Loucy (cell line): ENCODE data around the gene CDH26.

Experiments
- H2AFZ ChIP-seq: fragments of 200-600 bp; sonication (generic); 2 replicates; pipeline ENCODE4 v1.6.0; 2016; ENCODE audit warnings: antibody characterized with exemption, mild to moderate bottlenecking, low read length, moderate library complexity
- H3F3A ChIP-seq: fragments of 200-600 bp; 2 replicates; pipeline ENCODE4 v1.6.0; 2016; ENCODE audit warnings: antibody characterized with exemption, low read depth, mild to moderate bottlenecking
- H3K27me3 ChIP-seq: fragments of 200-600 bp; sonication (generic); 2 replicates; pipeline ENCODE4 v1.6.1; 2014; ENCODE audit warnings: low read length, mild to moderate bottlenecking; ENCODE audit not compliant: insufficient read depth, poor library complexity, severe bottlenecking
- H3K36me3 ChIP-seq: fragments of 200-600 bp; sonication (generic); 2 replicates; pipeline ENCODE4 v1.6.1; 2016; ENCODE audit warnings: low read length; ENCODE audit not compliant: insufficient read depth
- H3K4me1 ChIP-seq: fragments of 200-600 bp; sonication (generic); 2 replicates; pipeline ENCODE4 v1.5.1; 2014; ENCODE audit warnings: low read length, mild to moderate bottlenecking; ENCODE audit not compliant: insufficient read depth, poor library complexity, severe bottlenecking
- H3K4me2 ChIP-seq: fragments of 200-600 bp; sonication (generic); 2 replicates; pipeline ENCODE4 v1.6.0; 2014; ENCODE audit warnings: antibody characterized with exemption, low read length, low read depth, mild to moderate bottlenecking; ENCODE audit not compliant: poor library complexity, severe bottlenecking
- H3K4me3 ChIP-seq: fragments of 200-600 bp; sonication (generic); 2 replicates; pipeline ENCODE4 v1.5.1; 2014; ENCODE audit warnings: low read length, mild to moderate bottlenecking, mixed read lengths; ENCODE audit not compliant: poor library complexity, severe bottlenecking
- H3K79me2 ChIP-seq: fragments of 200-600 bp; sonication (generic); 2 replicates; pipeline ENCODE4 v1.6.1; 2014; ENCODE audit warnings: low read length; ENCODE audit not compliant: insufficient read depth
- H3K9ac ChIP-seq: fragments of 200-600 bp; sonication (generic); 2 replicates; pipeline ENCODE4 v1.6.0; 2014; ENCODE audit warnings: mild to moderate bottlenecking, low read depth, low read length, moderate library complexity; ENCODE audit not compliant: poor library complexity, severe bottlenecking
- H3K9me2 ChIP-seq: fragments of 200-600 bp; sonication (generic); replicated peaks from 2 replicates; pipeline ENCODE4 v1.6.1; 2016; ENCODE audit warnings: low read depth, low read length, mixed read lengths
- H3K9me3 ChIP-seq: fragments of 200-600 bp; sonication (generic); 2 replicates; pipeline ENCODE4 v1.6.1; 2014; ENCODE audit warnings: mild to moderate bottlenecking, antibody characterized with exemption, low read length, low read depth; ENCODE audit not compliant: insufficient read depth
- H4K20me1 ChIP-seq: fragments of 200-600 bp; sonication (generic); 2 replicates; pipeline ENCODE4 v1.6.0; 2014; ENCODE audit warnings: antibody characterized with exemption, low read length, mild to moderate bottlenecking; ENCODE audit not compliant: insufficient read depth, poor library complexity, severe bottlenecking
- EZH2phosphoT487 ChIP-seq: fragments of 200-600 bp; IDR thresholded peaks from 2 replicates; pipeline ENCODE4 v1.6.1; 2018; ENCODE audit warnings: antibody characterized with exemption, mild to moderate bottlenecking, moderate library complexity, borderline replicate concordance
- TF ChIP-seq, protein P1 (sequence below): fragments of 200-600 bp; sonication (generic); conservative IDR thresholded peaks from 2 replicates; pipeline ENCODE4 v1.5.1; 2014; ENCODE audit warnings: mild to moderate bottlenecking, antibody characterized with exemption, low read length

The CDH26 gene

GRCh38 chr20:59939879-59940128 is 18.4 kb upstream of the CDH26 start:
- no peaks in the 10 kb centered on the region for H3K9me2 ChIP-seq
- 0 out of 2 replicates have a peak, but pooled peaks cover 2% of the 10 kb centered on the region for H3F3A ChIP-seq
- H4K20me1 ChIP-seq = no peaks in the 10 kb centered on the region
- no peaks in the 10 kb centered on the region for H3K27me3 ChIP-seq
- peaks cover 37% of the 10 kb centered on the region for H3K4me1 ChIP-seq
- H2AFZ ChIP-seq = peak overlapping the region; percentile 88
- H3K79me2 ChIP-seq = peaks cover 34% of the 10 kb centered on the region
- H3K9ac ChIP-seq = peak overlapping the region; percentile 81
- H3K9me3 ChIP-seq = no peaks in the 10 kb centered on the region
- H3K4me3 ChIP-seq = peak overlapping the region; percentile 81
- no peak for TF ChIP-seq EZH2phosphoT487
- TF ChIP-seq, protein P1, sequence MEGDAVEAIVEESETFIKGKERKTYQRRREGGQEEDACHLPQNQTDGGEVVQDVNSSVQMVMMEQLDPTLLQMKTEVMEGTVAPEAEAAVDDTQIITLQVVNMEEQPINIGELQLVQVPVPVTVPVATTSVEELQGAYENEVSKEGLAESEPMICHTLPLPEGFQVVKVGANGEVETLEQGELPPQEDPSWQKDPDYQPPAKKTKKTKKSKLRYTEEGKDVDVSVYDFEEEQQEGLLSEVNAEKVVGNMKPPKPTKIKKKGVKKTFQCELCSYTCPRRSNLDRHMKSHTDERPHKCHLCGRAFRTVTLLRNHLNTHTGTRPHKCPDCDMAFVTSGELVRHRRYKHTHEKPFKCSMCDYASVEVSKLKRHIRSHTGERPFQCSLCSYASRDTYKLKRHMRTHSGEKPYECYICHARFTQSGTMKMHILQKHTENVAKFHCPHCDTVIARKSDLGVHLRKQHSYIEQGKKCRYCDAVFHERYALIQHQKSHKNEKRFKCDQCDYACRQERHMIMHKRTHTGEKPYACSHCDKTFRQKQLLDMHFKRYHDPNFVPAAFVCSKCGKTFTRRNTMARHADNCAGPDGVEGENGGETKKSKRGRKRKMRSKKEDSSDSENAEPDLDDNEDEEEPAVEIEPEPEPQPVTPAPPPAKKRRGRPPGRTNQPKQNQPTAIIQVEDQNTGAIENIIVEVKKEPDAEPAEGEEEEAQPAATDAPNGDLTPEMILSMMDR = no peak
- H3K4me2 ChIP-seq = peak overlapping the region; percentile 64
- peaks cover 19% of the 10 kb centered on the region; the same call in 1 of the 2 replicates for H3K36me3 ChIP-seq

DNA sequence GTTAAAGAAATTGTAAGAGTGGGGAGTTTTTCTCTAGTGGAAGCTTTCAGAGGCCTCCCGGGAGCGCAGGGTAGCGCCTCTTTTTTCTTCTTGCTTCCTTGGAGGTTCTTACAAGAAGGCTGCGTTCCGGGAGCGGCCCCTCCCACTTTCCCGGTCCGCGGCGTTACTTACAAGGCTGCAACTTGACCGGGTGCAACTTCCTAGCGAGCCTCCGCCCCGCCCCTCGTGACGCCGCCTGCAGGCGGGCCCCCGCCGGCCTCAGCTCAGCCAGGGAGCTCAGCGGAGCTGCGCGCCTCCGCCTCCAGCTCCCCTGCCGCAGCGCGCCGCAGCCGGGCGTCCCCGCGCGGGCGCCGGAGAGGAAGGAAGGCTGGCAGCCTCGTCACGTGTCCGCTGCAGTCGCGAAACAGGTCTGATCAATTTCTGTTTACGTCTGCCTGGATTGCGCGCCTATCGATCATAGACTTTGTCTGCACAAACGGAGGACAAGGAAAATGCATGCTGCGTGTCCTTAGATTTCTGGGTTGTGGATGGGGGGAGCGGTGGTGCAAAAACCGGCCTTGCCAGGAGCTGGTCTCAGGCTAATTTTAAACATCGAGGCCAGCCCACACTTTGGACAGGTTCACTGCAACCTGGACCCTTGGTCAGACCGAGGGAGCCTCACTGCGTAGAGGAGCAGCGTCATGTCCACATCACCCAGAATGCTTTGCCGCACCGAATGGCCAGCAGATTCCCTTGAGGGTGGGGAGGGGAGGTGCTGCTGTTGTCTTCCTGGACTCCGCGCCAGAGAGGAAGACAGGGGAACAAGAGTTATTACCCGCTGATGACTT is 17.9 kb upstream of the CDH26 start, which contains the start of the genes FAM217B and PPP1R3D:
TSS of gene FAM217B (plus strand) at position 261 of the 827 bp plus-strand sequence. CDS start 3,555 bp downstream, outside the sequence.
TSS of gene PPP1R3D (minus strand) at position 177 of the 827 bp plus-strand sequence. CDS start 374 bp downstream, outside the sequence.
- H2AFZ ChIP-seq = peak within 1 kb of the TSS; percentile 88
- H3K79me2 ChIP-seq = peaks cover 34% of the 10 kb centered on the region
- H3K9me3 ChIP-seq = no peaks in the 10 kb centered on the region
- H3K9me2 ChIP-seq = no peaks in the 10 kb centered on the region
- TF ChIP-seq, protein P1 = no peak
- TF ChIP-seq EZH2phosphoT487 = no peak
- peaks cover 37% of the 10 kb centered on the region for H3K4me1 ChIP-seq
- 0 out of 2 replicates have a peak, but pooled peaks cover 2% of the 10 kb centered on the region for H3F3A ChIP-seq
- peak within 1 kb of the TSS; percentile 81 for H3K9ac ChIP-seq
- peak within 1 kb of the TSS; percentile 81 for H3K4me3 ChIP-seq
- no peaks in the 10 kb centered on the region for H3K27me3 ChIP-seq
- no peaks in the 10 kb centered on the region for H4K20me1 ChIP-seq
- H3K36me3 ChIP-seq = peaks cover 20% of the 10 kb centered on the region; the same call in 1 of the 2 replicates
- H3K4me2 ChIP-seq = peak within 1 kb of the TSS; percentile 80

- TF ChIP-seq, protein P1 = no peak
- TF ChIP-seq EZH2phosphoT487 = no peak
- Histone ChIP-seq H3K9ac (peak overlapping the region; percentile 81), H3K4me1 (peaks cover 41% of the 10 kb centered on the region), H3K36me3 (peaks cover 20% of the 10 kb centered on the region; the same call in 1 of the 2 replicates), H3F3A (0 out of 2 replicates have a peak, but pooled peaks cover 2% of the 10 kb centered on the region), H2AFZ (peak overlapping the region; percentile 88), H3K9me3 (no peaks in the 10 kb centered on the region), H3K79me2 (peaks cover 34% of the 10 kb centered on the region), H3K27me3 (no peaks in the 10 kb centered on the region), H3K9me2 (no peaks in the 10 kb centered on the region), H3K4me2 (peak overlapping the region; percentile 80), H3K4me3 (peak overlapping the region; percentile 81), H4K20me1 (no peaks in the 10 kb centered on the region)
Measured at GRCh38 chr20:59940956-59941294, 17.3 kb upstream of the CDH26 start.
